ENCODE results near the gene ITGA11.

DNA sequence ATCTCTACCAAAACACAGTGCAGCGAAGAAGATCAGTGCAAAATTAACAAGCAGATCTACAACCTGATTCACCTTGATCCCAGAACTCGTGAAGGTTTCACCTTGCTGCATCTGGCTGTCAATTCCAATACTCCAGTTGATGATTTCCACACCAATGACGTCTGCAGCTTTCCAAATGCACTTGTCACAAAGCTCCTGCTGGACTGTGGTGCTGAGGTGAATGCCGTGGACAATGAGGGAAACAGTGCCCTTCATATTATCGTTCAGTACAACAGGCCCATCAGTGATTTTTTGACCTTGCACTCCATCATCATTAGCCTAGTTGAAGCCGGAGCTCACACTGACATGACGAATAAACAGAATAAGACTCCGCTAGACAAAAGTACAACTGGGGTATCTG is 141.2 kb downstream of the ITGA11 start:
- TF ChIP-seq GATA2 (IDR thresholded peaks at IDR 0.05; ENCODE audit: low read depth, low read length) (no peak), GATA3 (IDR thresholded peaks at IDR 0.05; ENCODE audit: low read depth, low read length) (no peak)

Measured in SH-SY5Y (cell line).